ENCODE measurements around the gene TRAPPC5. TPM values are rescaled to one million over a fixed set of nuclear protein-coding genes. Genes with fewer than 3 reads are reported as not detected.

Gene TRAPPC5
- polyA plus RNA-seq, 1 of the 3 experiments (the other 2 are of a cell fraction): 49.4 TPM

DNA sequence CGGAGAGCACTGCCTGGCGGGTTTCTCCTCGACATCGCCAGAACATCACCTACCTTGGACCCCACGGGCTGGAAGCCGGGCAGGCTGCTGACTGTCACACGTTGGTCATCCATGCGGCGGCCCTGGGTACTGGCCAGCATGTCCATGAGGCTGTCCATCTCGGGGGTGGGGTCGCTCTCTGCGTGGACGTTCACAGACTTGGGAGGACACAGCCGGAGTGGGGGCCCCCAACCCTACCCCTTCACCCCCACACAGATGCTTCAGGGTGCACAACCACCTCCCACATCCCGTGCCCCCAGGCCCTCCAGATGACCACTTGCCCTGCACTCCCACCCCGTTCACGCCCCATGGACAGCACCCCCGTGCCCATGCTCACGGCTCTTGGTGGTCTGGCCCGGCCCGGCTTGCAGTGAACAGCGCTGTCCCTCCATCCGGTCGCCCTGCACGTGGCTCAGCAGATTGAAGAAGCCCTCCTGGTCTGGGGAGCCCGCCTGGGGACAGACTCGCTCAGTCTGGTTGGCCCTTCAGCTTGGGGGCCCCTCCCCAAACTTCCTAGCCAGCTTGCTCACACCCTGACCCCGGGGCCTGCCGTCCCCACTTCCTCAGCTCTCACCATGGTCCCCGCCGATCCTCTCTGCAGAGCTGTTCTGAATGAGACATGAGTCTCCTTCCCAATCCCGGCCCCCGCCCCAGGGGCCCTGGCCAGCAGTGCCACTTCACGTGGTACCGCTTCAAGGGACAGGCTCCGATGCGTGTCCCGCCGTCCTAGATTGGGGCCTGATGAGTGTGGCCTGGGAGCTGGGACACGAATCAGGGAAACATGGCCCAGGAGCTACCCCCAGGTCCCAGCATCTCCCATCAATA lies 48.1 kb upstream of the TRAPPC5 start:
- POLR2A ChIA-PET: no interaction called here
- peaks cover 30% of the 10 kb centered on the region for H3K27me3 ChIP-seq (ENCODE audit: insufficient read depth)
- no peaks in the 10 kb centered on the region for H3K9me3 ChIP-seq
- no peak overlapping the region for H3K9ac ChIP-seq
- H3K4me3 ChIP-seq (ENCODE audit: low read depth in 2 of 2, low read length in 1 of 2): no peak overlapping the region
- H3K4me1 ChIP-seq (ENCODE audit: control insufficient read depth in 1 of 2, insufficient read depth in 2 of 2, low read depth in 1 of 2, low read length in 1 of 2): peaks cover 8 to 24% of the 10 kb centered on the region in 2 experiments; a peak in 2 of 4 replicates
- no peak overlapping the region for H2AFZ ChIP-seq (ENCODE audit: low read depth)
- H3K9me2 ChIP-seq: no peaks in the 10 kb centered on the region
- 0 out of 2 replicates have a peak, but pooled peaks cover 5% of the 10 kb centered on the region for H4K20me1 ChIP-seq (ENCODE audit: insufficient read depth)
- TF ChIP-seq RAD21 (IDR thresholded peaks at IDR 0.05; ENCODE audit: low read length) (no peak), CTCF (IDR thresholded peaks at IDR 0.05) (no peak), NFIC (IDR thresholded peaks at IDR 0.05; ENCODE audit: borderline replicate concordance) (no peak), EZH2phosphoT487 (IDR thresholded peaks at IDR 0.05; ENCODE audit: borderline replicate concordance, low read depth) (no peak), SMC3 (IDR thresholded peaks at IDR 0.05; ENCODE audit: low read depth, low read length) (no peak), MXI1 (IDR thresholded peaks at IDR 0.05; ENCODE audit: low read depth, low read length) (no peak), CHD2 (IDR thresholded peaks at IDR 0.05; ENCODE audit: low read length, partially characterized antibody) (no peak), RCOR1 (IDR thresholded peaks at IDR 0.05; ENCODE audit: low read length) (no peak), FOSL2 (IDR thresholded peaks at IDR 0.05; ENCODE audit: borderline replicate concordance, low read depth) (no peak), NRF1 (IDR thresholded peaks at IDR 0.05; ENCODE audit: low read depth, low read length) (no peak), YY1 (IDR thresholded peaks at IDR 0.05; ENCODE audit: low read depth) (no peak), MEF2A (IDR thresholded peaks at IDR 0.05; ENCODE audit: borderline replicate concordance, low read depth) (no peak), RXRA (IDR thresholded peaks at IDR 0.05; ENCODE audit: borderline replicate concordance, low read depth) (no peak), FOXM1 (IDR thresholded peaks at IDR 0.05; ENCODE audit: low read depth) (no peak), JUND (IDR thresholded peaks at IDR 0.05) (no peak), GATA2 (CRISPR knock-in tag; IDR thresholded peaks at IDR 0.05) (no peak)
- TF ChIP-seq, protein P1, sequence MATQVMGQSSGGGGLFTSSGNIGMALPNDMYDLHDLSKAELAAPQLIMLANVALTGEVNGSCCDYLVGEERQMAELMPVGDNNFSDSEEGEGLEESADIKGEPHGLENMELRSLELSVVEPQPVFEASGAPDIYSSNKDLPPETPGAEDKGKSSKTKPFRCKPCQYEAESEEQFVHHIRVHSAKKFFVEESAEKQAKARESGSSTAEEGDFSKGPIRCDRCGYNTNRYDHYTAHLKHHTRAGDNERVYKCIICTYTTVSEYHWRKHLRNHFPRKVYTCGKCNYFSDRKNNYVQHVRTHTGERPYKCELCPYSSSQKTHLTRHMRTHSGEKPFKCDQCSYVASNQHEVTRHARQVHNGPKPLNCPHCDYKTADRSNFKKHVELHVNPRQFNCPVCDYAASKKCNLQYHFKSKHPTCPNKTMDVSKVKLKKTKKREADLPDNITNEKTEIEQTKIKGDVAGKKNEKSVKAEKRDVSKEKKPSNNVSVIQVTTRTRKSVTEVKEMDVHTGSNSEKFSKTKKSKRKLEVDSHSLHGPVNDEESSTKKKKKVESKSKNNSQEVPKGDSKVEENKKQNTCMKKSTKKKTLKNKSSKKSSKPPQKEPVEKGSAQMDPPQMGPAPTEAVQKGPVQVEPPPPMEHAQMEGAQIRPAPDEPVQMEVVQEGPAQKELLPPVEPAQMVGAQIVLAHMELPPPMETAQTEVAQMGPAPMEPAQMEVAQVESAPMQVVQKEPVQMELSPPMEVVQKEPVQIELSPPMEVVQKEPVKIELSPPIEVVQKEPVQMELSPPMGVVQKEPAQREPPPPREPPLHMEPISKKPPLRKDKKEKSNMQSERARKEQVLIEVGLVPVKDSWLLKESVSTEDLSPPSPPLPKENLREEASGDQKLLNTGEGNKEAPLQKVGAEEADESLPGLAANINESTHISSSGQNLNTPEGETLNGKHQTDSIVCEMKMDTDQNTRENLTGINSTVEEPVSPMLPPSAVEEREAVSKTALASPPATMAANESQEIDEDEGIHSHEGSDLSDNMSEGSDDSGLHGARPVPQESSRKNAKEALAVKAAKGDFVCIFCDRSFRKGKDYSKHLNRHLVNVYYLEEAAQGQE (IDR thresholded peaks at IDR 0.05; ENCODE audit: low read depth, low read length): no peak
- TF ChIP-seq, protein P2, sequence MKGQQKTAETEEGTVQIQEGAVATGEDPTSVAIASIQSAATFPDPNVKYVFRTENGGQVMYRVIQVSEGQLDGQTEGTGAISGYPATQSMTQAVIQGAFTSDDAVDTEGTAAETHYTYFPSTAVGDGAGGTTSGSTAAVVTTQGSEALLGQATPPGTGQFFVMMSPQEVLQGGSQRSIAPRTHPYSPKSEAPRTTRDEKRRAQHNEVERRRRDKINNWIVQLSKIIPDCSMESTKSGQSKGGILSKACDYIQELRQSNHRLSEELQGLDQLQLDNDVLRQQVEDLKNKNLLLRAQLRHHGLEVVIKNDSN (IDR thresholded peaks at IDR 0.05; ENCODE audit: borderline replicate concordance, low read depth): no peak
- TF ChIP-seq, protein P3, sequence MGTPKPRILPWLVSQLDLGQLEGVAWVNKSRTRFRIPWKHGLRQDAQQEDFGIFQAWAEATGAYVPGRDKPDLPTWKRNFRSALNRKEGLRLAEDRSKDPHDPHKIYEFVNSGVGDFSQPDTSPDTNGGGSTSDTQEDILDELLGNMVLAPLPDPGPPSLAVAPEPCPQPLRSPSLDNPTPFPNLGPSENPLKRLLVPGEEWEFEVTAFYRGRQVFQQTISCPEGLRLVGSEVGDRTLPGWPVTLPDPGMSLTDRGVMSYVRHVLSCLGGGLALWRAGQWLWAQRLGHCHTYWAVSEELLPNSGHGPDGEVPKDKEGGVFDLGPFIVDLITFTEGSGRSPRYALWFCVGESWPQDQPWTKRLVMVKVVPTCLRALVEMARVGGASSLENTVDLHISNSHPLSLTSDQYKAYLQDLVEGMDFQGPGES (IDR thresholded peaks at IDR 0.05; ENCODE audit: low read depth, low read length): no peak
- WGBS (ENCODE audit: low lambda C conversion rate): 95% methylated on average over 20 of the region's 40 CpGs
- no peak overlapping the region for H3K27ac ChIP-seq (ENCODE audit: low read depth in 2 of 2, low read length in 1 of 2)
- peaks cover 34% of the 10 kb centered on the region for H3K79me2 ChIP-seq (ENCODE audit: insufficient read depth)
- CTCF ChIA-PET: interaction anchor here (1.1 to 5.5 kb wide), 3 partner anchors 20 to 1573 kb away, joined by 3 to 25 read pairs (median 6); no protein-coding TSS in a partner anchor
- no peak overlapping the region for H3K4me2 ChIP-seq
- no peaks in the 10 kb centered on the region for H3K36me3 ChIP-seq (replicated peaks in 1 of 2; ENCODE audit: control insufficient read depth in 1 of 2, insufficient read depth in 2 of 2, low read length in 1 of 2)
- H3F3A ChIP-seq (replicated peaks; ENCODE audit: insufficient read depth): no peaks in the 10 kb centered on the region
- DNase-seq: no peak
